HG02870 (cell line): ENCODE results near the gene WNT6.
"Not testable (repeated sequence)": the region's sequence is repeated elsewhere in the genome, so short reads cannot be mapped to it uniquely, and the experiment has no call there.

Source experiments
- ATAC-seq: cut with Tn5 transposase; IDR thresholded peaks from one replicate; pipeline ENCODE4 v1.9.1; 2021; ENCODE audit warnings: mild to moderate bottlenecking, moderate library complexity; ENCODE audit not compliant: unreplicated experiment

WNT6 gene

DNA sequence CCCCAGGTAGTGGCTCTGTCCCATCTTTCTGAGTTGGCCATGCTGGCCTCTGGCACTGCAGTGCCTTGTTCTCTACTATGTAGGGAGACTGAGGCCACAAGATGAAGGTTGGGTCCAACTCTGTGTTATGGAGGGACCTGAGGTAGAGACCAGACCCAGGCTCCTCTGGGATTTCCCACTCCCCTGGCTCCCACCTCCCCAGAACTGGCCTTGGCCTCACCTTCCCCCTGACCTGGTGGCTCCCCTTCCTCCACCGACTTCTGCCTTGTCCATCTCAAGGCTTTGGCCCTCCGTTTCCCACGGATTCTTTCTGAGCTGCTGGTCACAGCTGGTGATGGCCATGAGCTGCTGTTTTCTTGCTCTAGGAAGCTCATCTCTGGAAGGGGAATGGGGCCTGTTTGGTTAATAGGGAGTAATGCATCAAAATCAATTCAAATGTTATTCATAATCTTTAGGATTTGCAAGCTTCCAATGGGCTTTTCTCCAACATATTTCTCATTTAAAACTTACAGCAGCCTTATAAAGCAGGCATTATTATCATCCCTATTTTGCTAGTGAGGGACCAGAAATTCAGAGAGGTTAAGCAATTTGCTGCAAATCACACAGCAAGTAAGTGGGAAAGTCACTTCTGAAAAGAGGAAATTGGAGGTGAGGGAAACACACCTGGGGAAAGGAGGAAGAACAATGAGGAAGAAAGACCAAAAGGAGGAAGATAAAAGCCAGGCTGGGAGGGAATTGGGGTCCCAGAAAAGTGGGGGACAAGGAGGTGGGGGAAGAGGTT is 28.9 kb upstream of the WNT6 start:
- ATAC-seq = no peak

DNA sequence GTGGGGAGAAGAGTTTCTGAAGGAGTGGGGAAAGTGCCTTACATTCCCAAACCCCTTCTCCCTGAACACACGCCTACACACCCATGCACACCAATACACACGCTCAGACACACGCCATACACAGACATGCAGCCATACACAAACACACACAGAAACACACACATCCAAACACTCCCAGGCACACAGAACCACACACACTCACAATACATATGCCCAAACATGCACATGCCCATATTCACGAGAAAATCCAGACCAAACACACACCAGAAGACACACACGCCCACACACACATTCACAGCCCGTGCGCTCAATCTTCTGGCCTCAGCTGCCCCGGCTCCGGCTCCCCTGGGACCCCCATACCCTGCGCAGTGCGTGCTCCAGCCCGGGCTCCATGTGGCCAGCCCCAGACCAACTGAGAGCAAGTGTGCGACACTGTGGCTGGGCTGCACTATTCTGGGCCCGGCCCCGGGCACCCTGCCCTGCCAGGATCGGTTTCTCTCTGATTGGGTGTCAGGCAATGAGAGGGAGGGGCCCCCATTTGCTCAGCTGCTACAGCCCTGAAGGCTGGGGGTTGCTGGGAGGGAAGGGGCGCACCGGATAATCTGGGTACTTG is 28.1 kb upstream of the WNT6 start, which contains the start of gene PRKAG3:
TSS of gene PRKAG3 (minus strand) at position 426 of the 613 bp plus-strand sequence.
- ATAC-seq = no peak

- no peak for ATAC-seq
Measured at GRCh38 chr2:218832081-218832480, 27.5 kb upstream of the WNT6 start.

DNA sequence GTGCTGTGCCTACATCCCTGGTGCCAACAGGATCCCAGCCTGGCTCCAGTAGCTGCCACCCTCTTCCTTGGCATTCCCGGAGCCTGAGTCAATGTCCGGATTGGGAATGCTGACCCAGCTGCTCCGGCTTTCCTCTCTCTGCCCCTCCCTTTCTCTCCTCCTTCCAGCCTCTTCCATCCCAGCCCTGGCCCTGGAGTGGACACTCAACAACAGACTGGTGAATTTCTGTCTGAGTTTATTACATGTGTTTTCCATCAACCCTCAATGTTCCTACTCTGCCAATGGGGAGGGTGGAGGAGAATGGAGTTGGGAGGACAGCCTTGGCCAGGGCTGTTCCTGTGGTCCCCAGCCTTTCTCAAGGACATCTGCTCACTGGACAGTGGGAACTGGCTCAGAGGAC is 27.1 kb upstream of the WNT6 start:
- no peak for ATAC-seq

GRCh38 chr2:218833023-218833609 is 26.5 kb upstream of the WNT6 start:
- no peak for ATAC-seq

DNA sequence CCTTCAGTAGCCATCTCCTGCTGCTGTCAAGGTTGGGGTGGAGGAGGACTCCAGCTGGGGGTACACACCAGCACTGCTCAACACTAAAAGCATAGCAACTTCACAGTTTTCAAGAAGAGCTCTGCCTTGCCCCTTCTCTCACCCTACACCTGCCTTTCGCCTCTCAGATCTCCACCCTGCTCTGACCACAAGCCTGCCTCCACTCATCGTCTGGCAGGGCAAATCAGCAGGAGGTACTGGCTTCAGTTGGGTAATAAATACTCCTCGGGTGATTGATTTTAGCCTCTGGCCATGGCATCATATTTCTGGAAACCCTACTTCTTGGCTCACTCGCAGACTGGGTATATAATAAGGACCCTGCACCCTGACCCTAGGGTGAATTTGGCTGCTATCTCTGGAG is 24.9 kb upstream of the WNT6 start:
- no peak for ATAC-seq

DNA sequence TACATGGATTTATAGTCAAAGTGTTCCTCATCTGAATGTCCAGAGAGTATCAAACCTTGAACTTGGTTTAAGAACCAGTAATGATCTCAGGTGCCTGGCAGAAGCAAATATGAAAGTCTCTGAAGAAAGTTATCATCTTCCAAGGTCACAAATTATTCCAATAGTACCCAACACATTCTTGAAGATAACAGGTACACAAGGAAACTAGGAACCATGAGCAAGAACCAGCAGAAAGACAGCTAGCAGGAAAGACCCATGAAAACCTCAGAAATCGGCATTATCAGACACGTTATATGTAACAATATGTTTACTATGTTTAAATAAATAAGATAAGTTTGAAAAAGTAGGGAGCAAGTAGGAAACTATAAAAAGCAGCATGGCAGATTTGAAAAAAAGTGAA is 22.1 kb upstream of the WNT6 start:
- no peak for ATAC-seq

GRCh38 chr2:218839430-218839829 is 20.2 kb upstream of the WNT6 start:
- ATAC-seq = no peak

GRCh38 chr2:218839888-218840287 is 19.7 kb upstream of the WNT6 start:
- ATAC-seq = no peak

DNA sequence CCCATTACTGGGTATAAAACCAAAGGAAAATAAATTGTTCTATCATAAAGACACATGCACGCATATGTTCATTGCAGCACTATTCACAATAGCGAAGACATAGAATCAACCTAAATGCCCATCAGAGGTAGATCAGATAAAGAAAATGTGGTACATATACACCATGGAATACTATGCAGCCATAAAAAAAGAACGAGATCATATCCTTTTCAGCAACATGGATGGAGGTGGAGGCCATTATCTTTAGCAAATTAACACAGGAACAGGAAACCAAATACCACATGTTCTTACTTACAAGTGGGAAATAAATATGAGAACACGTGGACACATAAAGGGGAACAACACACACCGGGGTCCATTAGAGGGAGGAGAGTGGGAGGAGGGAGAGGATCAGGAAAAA is 15.3 kb upstream of the WNT6 start:
- ATAC-seq = not testable (repeated sequence)

DNA sequence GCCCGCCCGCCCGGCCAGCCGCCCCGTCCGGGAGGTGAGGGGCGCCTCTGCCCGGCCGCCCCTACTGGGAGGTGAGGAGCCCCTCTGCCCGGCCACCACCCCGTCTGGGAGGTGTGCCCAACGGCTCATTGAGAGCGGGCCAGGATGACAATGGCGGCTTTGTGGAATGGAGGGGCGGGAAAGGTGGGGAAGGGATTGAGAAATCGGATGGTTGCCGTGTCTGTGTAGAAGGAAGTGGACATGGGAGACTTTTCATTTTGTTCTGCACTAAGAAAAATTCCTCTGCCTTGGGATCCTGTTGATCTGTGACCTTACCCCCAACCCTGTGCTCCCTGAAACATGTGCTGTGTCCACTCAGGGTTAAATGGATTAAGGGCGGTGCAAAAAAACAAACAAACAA is 12.6 kb upstream of the WNT6 start:
- not testable (repeated sequence) for ATAC-seq

DNA sequence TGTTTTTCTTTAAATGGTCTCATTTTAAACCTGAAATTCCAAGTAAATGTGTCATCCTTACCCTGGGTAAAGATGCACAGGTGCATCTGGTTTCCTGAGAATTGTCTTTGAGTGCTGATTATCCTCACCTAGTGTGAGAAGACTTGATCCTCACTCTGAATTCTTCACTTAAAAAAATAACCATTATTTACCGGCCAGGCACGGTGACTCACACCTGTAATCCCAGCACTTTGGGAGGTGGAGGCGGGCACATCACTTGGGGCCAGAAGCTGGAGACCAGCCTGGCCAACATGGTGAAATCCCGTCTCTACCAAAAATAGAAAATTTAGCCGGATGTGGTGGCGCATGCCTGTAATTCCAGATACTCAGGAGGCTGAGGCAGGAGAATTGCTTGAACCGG is 9.9 kb upstream of the WNT6 start:
- no peak for ATAC-seq

GRCh38 chr2:218850796-218851195 is 8.8 kb upstream of the WNT6 start:
- ATAC-seq = no peak

- ATAC-seq = no peak
Measured at GRCh38 chr2:218851286-218851685, 8.3 kb upstream of the WNT6 start.

DNA sequence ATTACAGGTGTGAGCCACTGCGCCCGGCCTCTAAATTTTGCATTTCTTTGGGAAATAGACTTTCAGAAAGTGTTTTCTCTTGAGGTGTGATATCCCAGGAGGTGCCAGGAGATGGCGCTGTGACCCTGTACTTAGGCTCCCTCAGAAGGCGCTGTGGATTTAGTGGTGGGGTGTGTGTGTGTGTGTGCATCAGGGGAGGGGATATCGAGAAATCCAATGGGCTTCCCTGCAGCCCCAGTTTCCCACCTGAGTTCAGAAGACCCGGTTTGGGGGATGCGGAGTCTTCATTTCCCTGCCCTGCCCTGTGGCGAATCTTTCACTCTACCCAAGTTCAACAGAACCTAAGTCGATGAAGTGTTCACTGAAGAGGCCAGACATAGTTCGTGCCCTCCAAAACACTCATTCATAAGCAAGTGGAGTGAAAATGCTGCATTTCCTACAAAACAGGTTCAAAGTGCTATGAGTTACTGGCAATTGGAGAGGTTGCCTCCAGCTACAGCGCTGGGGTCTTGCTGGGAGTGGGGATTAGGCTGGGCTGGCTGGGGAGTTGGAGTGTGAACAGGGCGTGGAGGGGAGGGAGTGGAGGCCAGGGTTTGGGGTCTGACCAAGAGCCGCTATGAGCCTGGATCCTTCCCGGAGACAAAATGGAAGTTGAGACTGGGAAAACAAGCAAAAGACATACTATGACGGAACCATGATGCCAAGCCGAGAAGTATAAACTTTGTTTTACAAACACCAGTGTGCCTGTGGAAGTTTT is 6.5 kb upstream of the WNT6 start:
- no peak for ATAC-seq

- ATAC-seq = no peak
Measured at GRCh38 chr2:218853766-218854165, 5.8 kb upstream of the WNT6 start.

- ATAC-seq = no peak
Measured at GRCh38 chr2:218854860-218855259, 4.7 kb upstream of the WNT6 start.

- ATAC-seq = no peak
Measured at GRCh38 chr2:218855305-218856166, 4.1 kb upstream of the WNT6 start.

- no peak for ATAC-seq
Measured at GRCh38 chr2:218856167-218856895, 3.3 kb upstream of the WNT6 start.

GRCh38 chr2:218856896-218857243 is 2.7 kb upstream of the WNT6 start:
- ATAC-seq = no peak
